Measurements from ENCODE around the gene PCNX3.

GRCh38 chr11:65646288-65646957, 30.8 kb downstream of the PCNX3 start:
- TF ChIP-seq POLR2AphosphoS5 (IDR thresholded peaks at IDR 0.05; ENCODE audit: low read depth, low read length) (no peak), POLR2A (IDR thresholded peaks at IDR 0.05; ENCODE audit: low read depth, low read length) (no peak)
